SK-N-MC (cell line): Measurements from ENCODE around the gene MAN1C1.

Experiments
- DNase-seq: peaks from one replicate; pipeline ENCODE4 v3.0.0-alpha.2; 2011; ENCODE audit warnings: low read depth, low spot score
- H3K27ac ChIP-seq: fragments of 200-600 bp; sonication (generic); 2 replicates; pipeline ENCODE4 v1.5.1; 2016; ENCODE audit warnings: mixed run types
- H3K36me3 ChIP-seq: fragments of 200-600 bp; sonication (generic); 2 replicates; pipeline ENCODE4 v1.6.1; 2017; ENCODE audit warnings: antibody characterized with exemption, low read length, mixed read lengths; ENCODE audit not compliant: insufficient read depth
- H3K4me3 ChIP-seq: fragments of 200-600 bp; sonication (generic); 2 replicates; pipeline ENCODE4 v1.5.1; 2016
- H3K9ac ChIP-seq: fragments of 200-600 bp; sonication (generic); 2 replicates; pipeline ENCODE4 v1.8.0; 2017; ENCODE audit warnings: mixed run types, mixed read lengths; ENCODE audit not compliant: insufficient read length
- H3K9me3 ChIP-seq: fragments of 200-600 bp; sonication (generic); 2 replicates; pipeline ENCODE4 v1.6.1; 2017; ENCODE audit warnings: low read depth, mild to moderate bottlenecking, antibody characterized with exemption, low read length, moderate library complexity, mixed read lengths
- EZH2 ChIP-seq: fragments of 200-600 bp; sonication (generic); IDR thresholded peaks from one replicate; pipeline ENCODE4 v1.6.1; 2017; ENCODE audit warnings: antibody characterized with exemption
- FOXP2 ChIP-seq: optimal IDR thresholded peaks from 2 replicates; pipeline ENCODE3; 2011; ENCODE audit warnings: mild to moderate bottlenecking, moderate library complexity; ENCODE audit not compliant: insufficient read depth; ENCODE audit errors: extremely low read length, control extremely low read depth
- POLR2AphosphoS5 ChIP-seq: IDR thresholded peaks from 2 replicates; pipeline ENCODE4 v1.6.1; 2012; ENCODE audit warnings: mild to moderate bottlenecking, low read depth, low read length, borderline replicate concordance

Gene MAN1C1

DNA sequence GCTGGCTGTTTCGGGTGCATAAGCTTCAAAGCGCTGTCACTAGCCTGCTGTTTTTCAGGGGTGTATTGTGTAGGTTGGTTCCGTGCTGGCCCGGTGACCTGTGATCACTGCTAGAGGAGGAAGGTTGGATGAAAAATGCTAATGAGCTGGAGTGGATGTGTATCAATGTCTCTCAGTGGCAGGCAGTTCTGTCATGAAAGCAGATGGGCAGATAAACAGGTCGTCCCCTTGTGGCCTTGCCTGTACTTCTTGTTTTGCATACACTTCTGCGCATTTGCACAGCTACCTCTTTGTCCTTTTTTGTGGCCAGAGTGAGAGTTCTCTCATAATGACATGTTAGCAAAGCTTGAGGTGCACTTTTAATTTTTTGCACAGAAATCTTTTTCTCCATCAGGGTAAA is 186.3 kb downstream of the MAN1C1 start:
- TF ChIP-seq EZH2 (no peak), POLR2AphosphoS5 (no peak), FOXP2 (no peak)

DNA sequence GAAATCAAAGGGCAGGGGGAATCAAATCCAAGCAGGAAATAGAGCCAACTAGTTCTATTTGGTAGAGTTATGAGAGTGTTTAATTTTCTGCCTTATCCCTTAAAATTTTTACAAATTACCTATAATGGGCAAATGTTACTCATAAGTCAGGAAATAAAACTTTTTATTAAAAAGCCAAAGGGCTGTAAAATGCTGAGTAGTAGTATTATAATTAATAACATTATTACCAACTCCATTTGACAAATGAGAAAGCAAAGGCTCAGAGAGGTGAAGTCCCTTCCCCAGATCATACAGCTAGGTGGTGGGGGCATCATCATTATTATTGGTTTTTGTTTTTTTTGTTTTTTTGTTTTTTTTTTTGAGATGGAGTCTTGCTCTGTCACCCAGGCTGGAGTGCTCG is 186.8 kb downstream of the MAN1C1 start:
- TF ChIP-seq FOXP2, result no peak
- no peak for TF ChIP-seq POLR2AphosphoS5
- TF ChIP-seq EZH2, result no peak
- no peaks in the 10 kb centered on the region for H3K9me3 ChIP-seq
- no peak overlapping the region for H3K4me3 ChIP-seq
- no peak for DNase-seq
- no peak overlapping the region for H3K27ac ChIP-seq
- no peaks in the 10 kb centered on the region for H3K36me3 ChIP-seq
- peak overlapping the region; percentile 3 for H3K9ac ChIP-seq

More for the DNA sequence above, 186.3 kb downstream of the MAN1C1 start:
- Histone ChIP-seq H3K36me3 (no peaks in the 10 kb centered on the region), H3K9me3 (no peaks in the 10 kb centered on the region), H3K4me3 (no peak overlapping the region), H3K27ac (no peak overlapping the region), H3K9ac (peak overlapping the region; percentile 3)
- no peak for DNase-seq

DNA sequence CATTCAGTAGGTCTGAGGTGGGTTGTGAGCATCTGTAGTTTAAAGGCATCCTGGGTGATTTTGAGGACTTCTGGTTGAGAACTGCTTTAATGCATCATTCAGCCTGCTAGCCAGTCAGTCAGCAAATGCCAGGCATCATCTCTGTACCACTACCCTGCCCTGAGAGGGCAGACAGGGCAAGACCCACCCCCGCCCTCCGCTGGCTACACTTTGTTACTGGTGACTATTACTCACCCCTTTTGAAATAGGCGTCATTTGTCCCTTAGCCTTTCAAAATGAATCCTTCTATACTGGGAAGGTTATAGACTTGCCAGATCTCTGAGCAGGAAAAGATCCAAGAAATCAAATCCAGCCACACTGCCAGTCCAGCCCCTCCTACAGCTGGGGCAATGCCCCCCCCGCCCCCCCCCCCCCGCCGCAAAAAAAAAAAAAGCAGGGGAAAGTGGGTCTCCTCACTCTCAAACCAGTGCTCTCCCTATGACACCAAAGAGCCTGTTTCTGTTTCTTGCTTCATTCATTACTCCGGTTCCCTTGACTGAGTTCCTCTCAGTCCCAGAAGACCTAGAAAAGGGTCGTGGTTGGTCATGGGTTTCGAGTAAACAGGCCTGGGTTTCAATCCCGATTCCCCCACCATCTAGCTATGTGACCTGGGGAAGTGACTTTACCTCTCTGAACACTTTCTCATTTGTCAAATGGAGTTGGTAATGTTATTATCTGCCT is 187.8 kb downstream of the MAN1C1 start:
- Histone ChIP-seq H3K27ac (no peak overlapping the region), H3K9ac (no peak overlapping the region), H3K4me3 (no peak overlapping the region), H3K36me3 (no peaks in the 10 kb centered on the region), H3K9me3 (no peaks in the 10 kb centered on the region)
- no peak for DNase-seq
- TF ChIP-seq POLR2AphosphoS5 (no peak), EZH2 (no peak), FOXP2 (no peak)

DNA sequence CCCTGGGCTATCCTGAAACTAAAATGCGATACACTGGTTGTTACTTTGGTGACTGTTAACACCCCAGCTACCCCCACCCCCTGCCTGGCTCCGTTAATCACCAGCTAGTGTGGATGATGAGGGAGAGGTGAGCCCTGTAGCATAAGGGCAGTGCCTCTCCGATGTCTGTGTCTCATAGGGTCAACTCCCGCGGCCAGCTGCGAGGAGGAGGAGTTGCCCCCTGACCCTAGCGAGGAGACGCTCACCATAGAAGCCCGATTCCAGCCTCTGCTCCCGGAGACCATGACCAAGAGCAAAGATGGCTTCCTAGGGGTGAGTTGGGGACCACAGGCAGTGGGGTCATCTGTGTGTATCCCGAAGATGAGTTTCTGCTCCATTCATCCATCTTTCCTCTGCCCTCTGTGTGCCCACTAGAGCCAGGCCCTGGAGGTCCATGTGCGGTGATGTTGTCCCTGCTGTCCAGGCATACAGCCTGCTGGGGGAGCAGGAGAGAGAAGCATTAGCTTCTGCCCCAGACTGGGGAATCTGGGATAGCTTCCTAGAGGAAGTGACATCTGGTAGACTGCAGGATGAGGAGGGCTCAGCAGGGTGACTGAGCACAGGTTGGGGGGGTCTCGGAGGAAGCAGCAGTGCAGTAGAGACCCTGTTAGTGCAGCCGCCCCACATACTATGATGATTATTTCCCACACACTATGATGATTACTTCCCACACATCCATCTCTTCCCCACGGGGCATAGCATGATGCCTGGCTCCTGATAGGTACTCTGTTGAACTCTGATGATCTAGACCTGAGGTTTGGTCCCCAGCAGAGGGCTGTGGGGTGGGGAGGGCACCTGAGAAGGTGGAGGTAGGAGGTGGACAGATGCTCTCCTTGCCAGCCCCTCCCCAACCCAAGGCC is 188.6 kb downstream of the MAN1C1 start:
- Histone ChIP-seq H3K9ac (no peak overlapping the region), H3K9me3 (no peaks in the 10 kb centered on the region), H3K36me3 (no peaks in the 10 kb centered on the region), H3K4me3 (no peak overlapping the region), H3K27ac (no peak overlapping the region)
- TF ChIP-seq EZH2 (no peak), FOXP2 (no peak), POLR2AphosphoS5 (no peak)
- no peak for DNase-seq

DNA sequence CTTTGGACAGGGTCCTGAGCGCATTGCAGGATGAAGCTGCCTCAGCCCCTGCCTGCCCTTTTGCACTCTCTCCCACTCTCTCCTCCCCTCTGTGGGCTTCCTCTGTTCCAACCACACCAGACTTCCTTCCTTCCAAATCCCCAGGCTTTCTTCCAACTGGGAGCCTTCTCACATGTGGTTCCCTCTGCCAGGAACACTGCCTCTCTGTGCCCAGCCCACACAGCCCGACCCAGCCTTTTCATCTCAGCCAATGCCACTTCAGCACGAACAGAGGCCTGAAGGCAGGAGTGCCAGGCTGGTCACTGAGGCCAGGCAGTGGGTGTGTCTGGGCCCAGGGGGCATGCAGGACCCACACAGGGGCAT is 189.3 kb downstream of the MAN1C1 start:
- TF ChIP-seq POLR2AphosphoS5, result no peak
- no peak for TF ChIP-seq EZH2
- TF ChIP-seq FOXP2, result no peak
- H3K4me3 ChIP-seq, result no peak overlapping the region
- no peak overlapping the region for H3K27ac ChIP-seq
- DNase-seq, result no peak
- H3K9me3 ChIP-seq, result no peaks in the 10 kb centered on the region
- H3K36me3 ChIP-seq, result no peaks in the 10 kb centered on the region
- no peak overlapping the region for H3K9ac ChIP-seq

DNA sequence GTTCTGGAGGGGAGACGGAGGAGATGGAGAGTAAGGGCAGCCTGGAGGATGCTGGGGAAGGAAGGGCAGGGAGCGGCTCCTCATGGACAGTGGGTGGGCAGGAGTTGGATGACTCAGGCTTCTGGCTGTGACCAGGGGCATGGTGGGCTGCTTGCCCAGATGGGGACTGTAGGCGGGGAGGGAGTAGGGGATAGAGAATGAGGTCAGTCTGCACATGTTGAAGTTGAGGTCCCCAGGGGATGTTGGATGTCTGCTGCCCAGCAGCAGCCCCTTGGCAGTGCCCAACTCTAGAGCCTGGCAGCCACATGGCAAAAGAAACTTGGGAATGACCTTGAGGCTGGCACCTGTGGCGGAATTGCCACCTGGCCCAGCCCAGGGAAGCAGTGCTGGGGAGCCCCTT is 189.8 kb downstream of the MAN1C1 start:
- H3K9me3 ChIP-seq, result no peaks in the 10 kb centered on the region
- no peak for DNase-seq
- no peak overlapping the region for H3K27ac ChIP-seq
- no peak overlapping the region for H3K9ac ChIP-seq
- H3K4me3 ChIP-seq, result no peak overlapping the region
- H3K36me3 ChIP-seq, result no peaks in the 10 kb centered on the region
- TF ChIP-seq POLR2AphosphoS5, result no peak
- TF ChIP-seq FOXP2, result no peak
- TF ChIP-seq EZH2, result no peak

DNA sequence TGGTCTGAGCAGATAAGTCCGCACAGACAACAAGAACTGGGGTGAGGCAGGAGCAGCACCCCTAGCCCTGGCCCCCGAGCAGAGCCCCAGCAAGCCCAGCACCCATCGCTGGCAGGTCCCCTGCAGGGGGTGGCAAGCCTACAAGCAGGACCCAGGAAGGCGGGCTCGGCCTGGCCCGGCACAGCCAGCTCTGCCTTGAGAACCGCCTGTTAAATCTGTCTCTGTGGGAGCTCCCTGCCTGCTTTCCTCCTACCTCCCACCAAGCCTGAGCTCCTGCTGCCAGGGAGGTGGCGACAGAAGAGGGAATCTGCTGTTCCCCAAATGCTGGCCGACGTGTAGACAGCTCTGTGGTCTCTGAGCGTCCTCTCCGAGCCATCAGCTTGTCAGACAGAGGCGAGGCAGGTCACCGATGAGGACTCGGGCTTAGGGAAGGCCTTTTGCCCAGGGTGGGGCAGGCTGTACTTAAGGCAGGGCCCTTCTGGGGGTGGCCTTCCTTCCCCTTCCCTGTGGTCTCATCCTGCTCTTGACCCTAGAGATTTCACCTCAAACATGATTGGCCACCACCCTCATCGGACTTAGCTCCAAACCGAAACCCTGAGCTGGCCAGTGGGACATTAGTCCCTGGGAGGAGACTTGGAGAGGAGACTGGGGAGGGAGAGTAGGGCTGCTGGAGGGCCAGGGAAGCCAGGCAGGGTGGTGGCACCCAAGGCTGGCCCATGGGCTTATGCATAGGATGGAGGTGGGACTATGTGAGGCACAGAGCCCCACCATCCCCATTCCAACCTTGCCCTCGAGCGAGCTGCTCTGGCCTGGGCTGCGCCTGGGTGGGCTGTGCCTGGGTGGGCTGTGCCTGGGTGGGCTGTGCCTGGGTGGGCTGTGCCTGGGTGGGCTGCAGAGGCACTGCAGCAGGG is 191.1 kb downstream of the MAN1C1 start:
- DNase-seq, result no peak
- Histone ChIP-seq H3K27ac (no peak overlapping the region), H3K36me3 (no peaks in the 10 kb centered on the region), H3K4me3 (no peak overlapping the region), H3K9ac (no peak overlapping the region), H3K9me3 (no peaks in the 10 kb centered on the region)
- TF ChIP-seq FOXP2, result no peak
- TF ChIP-seq EZH2, result no peak
- no peak for TF ChIP-seq POLR2AphosphoS5
